IMR-90 (cell line): ENCODE measurements around the gene ATPAF1. TPM values are rescaled to one million over a fixed set of nuclear protein-coding genes. Genes with fewer than 3 reads are reported as not detected.

Experiments used
- ATAC-seq: fragments of 200-7000 bp; cut with Tn5 transposase; 2 replicates; pipeline ENCODE4 v1.9.1; 2020; ENCODE audit warnings: low read depth, mild to moderate bottlenecking, moderate library complexity
- BruUV-seq: library from RNA; stranded (reverse); fragments of 400-500 nt; replicated peaks from 2 replicates; lab custom pipeline; 2021; lab: Mats Ljungman, UMichigan
- CTCF ChIA-PET: fragments of 300-600 bp; formaldehyde crosslinking; extraction: SDS; loops from one replicate; lab custom pipeline; 2021; ENCODE audit warnings: antibody characterized with exemption; lab: Yijun Ruan, JAX
- POLR2A ChIA-PET: fragments of 300-600 bp; sonication (Branson Sonifier 250); formaldehyde crosslinking; loops from one replicate; lab custom pipeline; 2022; ENCODE audit warnings: antibody characterized with exemption; ENCODE audit not compliant: unreplicated experiment; lab: Charles Lee
- DNase-seq: peaks from one replicate; pipeline ENCODE4 v3.0.0; 2013
- H2AFZ ChIP-seq: replicated peaks from 2 replicates; pipeline ENCODE3; 2013; ENCODE audit warnings: low read length, mild to moderate bottlenecking; ENCODE audit not compliant: poor library complexity
- H2AK5ac ChIP-seq: 2 replicates; pipeline ENCODE4 v1.6.1; 2013; ENCODE audit warnings: low read depth, low read length, inconsistent platforms
- H2AK9ac ChIP-seq: replicated peaks from 2 replicates; pipeline ENCODE3; 2013; ENCODE audit warnings: mild to moderate bottlenecking, low read depth, low read length, moderate library complexity; ENCODE audit not compliant: poor library complexity
- H2BK120ac ChIP-seq: 2 replicates; pipeline ENCODE4 v1.6.1; 2013; ENCODE audit warnings: low read depth, low read length, inconsistent platforms
- H2BK15ac ChIP-seq: 3 replicates; pipeline ENCODE4 v1.6.1; 2013; ENCODE audit warnings: low read depth, low read length, inconsistent platforms
- H2BK20ac ChIP-seq: 2 replicates; pipeline ENCODE4 v1.6.1; 2013; ENCODE audit warnings: low read depth, mild to moderate bottlenecking, inconsistent platforms, low read length, moderate library complexity
- H2BK5ac ChIP-seq: 2 replicates; pipeline ENCODE4 v1.6.1; 2013; ENCODE audit warnings: mild to moderate bottlenecking, low read depth, low read length, inconsistent platforms; ENCODE audit not compliant: poor library complexity, severe bottlenecking
- H3K14ac ChIP-seq: replicated peaks from 2 replicates; pipeline ENCODE4 v1.6.1; 2013; ENCODE audit warnings: low read depth, low read length, inconsistent platforms
- H3K18ac ChIP-seq: 2 replicates; pipeline ENCODE4 v1.6.1; 2013; ENCODE audit warnings: low read depth, low read length, control low read depth
- H3K23ac ChIP-seq: 2 replicates; pipeline ENCODE4 v1.6.1; 2013; ENCODE audit warnings: low read depth, low read length, inconsistent platforms
- H3K27ac ChIP-seq: 2 replicates; pipeline ENCODE4 v1.5.1; 2013; ENCODE audit warnings: mild to moderate bottlenecking, control low read depth, low read length; ENCODE audit not compliant: insufficient read depth
- H3K27me3 ChIP-seq: 2 replicates; pipeline ENCODE4 v1.6.1; 2013; ENCODE audit warnings: low read length; ENCODE audit not compliant: control insufficient read depth, insufficient read depth
- H3K36me3 ChIP-seq: 2 replicates; pipeline ENCODE4 v1.6.1; 2013; ENCODE audit warnings: low read length, mixed read lengths; ENCODE audit not compliant: control insufficient read depth, insufficient read depth
- H3K4ac ChIP-seq: 2 replicates; pipeline ENCODE4 v1.6.1; 2013; ENCODE audit warnings: low read depth, low read length, inconsistent platforms
- H3K4me1 ChIP-seq: 2 replicates; pipeline ENCODE4 v1.6.1; 2013; ENCODE audit warnings: low read length, mixed read lengths; ENCODE audit not compliant: control insufficient read depth, insufficient read depth
- H3K4me2 ChIP-seq: 2 replicates; pipeline ENCODE4 v1.6.1; 2013; ENCODE audit warnings: low read depth, mild to moderate bottlenecking, control low read depth, low read length, moderate library complexity
- H3K4me3 ChIP-seq: 2 replicates; pipeline ENCODE4 v1.5.1; 2013; ENCODE audit warnings: low read depth, mild to moderate bottlenecking, control low read depth, low read length, moderate library complexity; ENCODE audit not compliant: insufficient read depth
- H3K56ac ChIP-seq: 2 replicates; pipeline ENCODE4 v1.6.1; 2013; ENCODE audit warnings: low read length, inconsistent platforms; ENCODE audit not compliant: insufficient read depth; ENCODE audit errors: extremely low read depth
- H3K79me1 ChIP-seq, 2 experiments: 2 replicates each; pipeline ENCODE4 v1.6.1; 2013; ENCODE audit warnings: low read length in 2 of 2, inconsistent platforms in 1 of 2, low read depth in 1 of 2
- H3K9ac ChIP-seq: 2 replicates; pipeline ENCODE4 v1.6.1; 2013; ENCODE audit warnings: low read depth, low read length, control low read depth
- H3K9me1 ChIP-seq: 2 replicates; pipeline ENCODE4 v1.6.1; 2013; ENCODE audit warnings: low read length, inconsistent platforms; ENCODE audit not compliant: insufficient read depth
- H3K9me3 ChIP-seq: 2 replicates; pipeline ENCODE4 v1.6.1; 2013; ENCODE audit warnings: low read length; ENCODE audit not compliant: control insufficient read depth, insufficient read depth
- H4K20me1 ChIP-seq: 2 replicates; pipeline ENCODE4 v1.6.1; 2013; ENCODE audit warnings: low read length, inconsistent platforms; ENCODE audit not compliant: insufficient read depth
- H4K5ac ChIP-seq: 2 replicates; pipeline ENCODE4 v1.6.1; 2013; ENCODE audit warnings: mild to moderate bottlenecking, low read depth, low read length, control low read depth
- H4K8ac ChIP-seq, 2 experiments: 2 replicates each; pipeline ENCODE4 v1.6.1; 2013; ENCODE audit warnings: low read depth in 2 of 2, low read length in 2 of 2, control low read depth in 1 of 2, inconsistent platforms in 1 of 2
- H4K91ac ChIP-seq: 2 replicates; pipeline ENCODE4 v1.6.1; 2013; ENCODE audit warnings: low read depth, low read length, inconsistent platforms; ENCODE audit not compliant: insufficient read depth
- BHLHE40 ChIP-seq: fragments of 150-350 bp; IDR thresholded peaks from 2 replicates; pipeline ENCODE4 v1.6.1; 2016; ENCODE audit warnings: mild to moderate bottlenecking, low read depth, low read length
- CEBPB ChIP-seq: IDR thresholded peaks from 2 replicates; pipeline ENCODE4 v1.6.1; 2012; ENCODE audit warnings: low read depth, low read length, improper control_type of control experiment
- CHD1 ChIP-seq: IDR thresholded peaks from 2 replicates; pipeline ENCODE4 v1.6.1; 2012; ENCODE audit warnings: low read depth, low read length, improper control_type of control experiment
- FOS ChIP-seq: fragments of 150-350 bp; IDR thresholded peaks from 2 replicates; pipeline ENCODE4 v1.6.1; 2016; ENCODE audit warnings: low read depth, low read length
- MAFK ChIP-seq: IDR thresholded peaks from 2 replicates; pipeline ENCODE4 v1.6.1; 2012; ENCODE audit warnings: low read depth, low read length, improper control_type of control experiment
- MAZ ChIP-seq: IDR thresholded peaks from 2 replicates; pipeline ENCODE4 v1.6.1; 2012; ENCODE audit warnings: low read depth, mild to moderate bottlenecking, low read length, improper control_type of control experiment, moderate library complexity, borderline replicate concordance
- MXI1 ChIP-seq: IDR thresholded peaks from 2 replicates; pipeline ENCODE4 v1.6.1; 2012; ENCODE audit warnings: low read depth, mild to moderate bottlenecking, low read length, moderate library complexity, borderline replicate concordance
- NFE2L2 ChIP-seq: fragments of 150-350 bp; IDR thresholded peaks from 2 replicates; pipeline ENCODE4 v1.6.1; 2016; ENCODE audit warnings: low read depth, mild to moderate bottlenecking, low read length
- POLR2A ChIP-seq: IDR thresholded peaks from 2 replicates; pipeline ENCODE4 v1.6.1; 2012; ENCODE audit warnings: mild to moderate bottlenecking, low read depth, low read length
- RAD21 ChIP-seq: IDR thresholded peaks from 2 replicates; pipeline ENCODE4 v1.6.1; 2012; ENCODE audit warnings: low read length, improper control_type of control experiment
- RCOR1 ChIP-seq: IDR thresholded peaks from 2 replicates; pipeline ENCODE4 v1.6.1; 2012; ENCODE audit warnings: mild to moderate bottlenecking, low read length, improper control_type of control experiment; ENCODE audit not compliant: insufficient replicate concordance
- RFX5 ChIP-seq: IDR thresholded peaks from 2 replicates; pipeline ENCODE4 v1.8.0; 2012; ENCODE audit warnings: low read depth, mild to moderate bottlenecking, low read length, moderate library complexity
- SMC3 ChIP-seq: fragments of 150-350 bp; IDR thresholded peaks from 2 replicates; pipeline ENCODE4 v1.6.1; 2016; ENCODE audit warnings: low read depth, mild to moderate bottlenecking, antibody characterized with exemption, low read length, moderate library complexity
- whole genome bisulfite sequencing, 2 experiments: methylation state at CpG; one replicate each; pipeline versions ENCODE4 v1.1.5 to v1.1.7; 2013; ENCODE audit warnings: missing lambda C conversion rate in 2 of 2; ENCODE audit not compliant: insufficient read length in 1 of 2; ENCODE audit errors: extremely low coverage in 2 of 2; 5-methylcytosine and 5-hydroxymethylcytosine counted together
- dilution Hi-C: fragments of 300-500 bp; cut with HindIII; formaldehyde crosslinking; loops from one replicate; pipeline ENCODE4 v1.14.3; 2018; ENCODE audit warnings: low sequenced_read_pairs; ENCODE audit not compliant: unreplicated experiment
- in situ Hi-C: fragments of 300-500 bp; cut with MboI; formaldehyde crosslinking; loops from 3 replicates; pipeline ENCODE4 v1.14.3; 2019; ENCODE audit warnings: low sequenced_read_pairs, inconsistent platforms, mixed read lengths
- intact Hi-C: fragments of 100-400 bp; cut with micrococcal nuclease; formaldehyde crosslinking; loops from 2 replicates; pipeline ENCODE4 v1.10.0; 2022
- polyA plus RNA-seq, 3 experiments: library from polyadenylated mRNA; depleted of rRNA; stranded (reverse); fragments of >200 nt; gene quantifications; 2 replicates each; pipeline ENCODE4 v1.2.3, GENCODE V29; 2012; ENCODE audit warnings: low replicate concordance in 1 of 3
- total RNA-seq: library from RNA; depleted of rRNA; stranded (reverse); fragments of >200 nt; gene quantifications from 2 replicates; pipeline ENCODE4 v1.2.3, GENCODE V29; 2012
- TF ChIP-seq, protein P1 (sequence below): conservative IDR thresholded peaks from 2 replicates; pipeline ENCODE4 v1.5.1; 2012; ENCODE audit warnings: mild to moderate bottlenecking, low read depth, low read length, improper control_type of control experiment
- TF ChIP-seq, protein P2 (sequence below): fragments of 150-350 bp; IDR thresholded peaks from 2 replicates; pipeline ENCODE4 v1.6.1; 2017; ENCODE audit warnings: mild to moderate bottlenecking, antibody characterized with exemption, low read length, low read depth
- TF ChIP-seq, protein P3 (sequence below): fragments of 150-350 bp; IDR thresholded peaks from 2 replicates; pipeline ENCODE4 v1.6.1; 2016; ENCODE audit warnings: low read depth, mild to moderate bottlenecking, low read length, moderate library complexity, borderline replicate concordance

ATPAF1 gene
- total and polyA plus RNA-seq, 2 of the 4 experiments (the other 2 are of a cell fraction) = 55.5 to 80.3 TPM

DNA sequence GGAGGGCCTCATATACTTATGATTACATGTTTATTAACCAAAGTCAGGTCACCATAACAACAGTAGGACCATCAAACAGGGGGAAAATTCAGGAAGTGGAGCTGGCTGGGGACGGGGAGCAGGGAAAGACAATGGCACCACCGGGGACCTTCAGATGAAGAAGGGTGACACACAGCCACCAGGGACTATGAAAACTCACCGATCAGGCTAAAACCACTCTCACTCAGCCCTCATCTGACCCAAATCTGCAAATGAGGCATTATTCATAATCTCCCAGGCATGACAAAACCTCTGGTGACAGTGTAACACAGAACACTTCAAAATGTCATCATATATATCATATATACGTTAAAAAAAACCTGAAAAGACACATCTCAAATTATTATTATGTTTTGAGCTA lies 75.3 kb downstream of the ATPAF1 start:
- Histone ChIP-seq H4K5ac (no peak overlapping the region), H3K14ac (no peak overlapping the region), H2AK5ac (no peak overlapping the region), H2BK5ac (no peak overlapping the region), H4K91ac (no peak overlapping the region), H3K9me3 (no peaks in the 10 kb centered on the region), H2AFZ (no peak overlapping the region), H2BK20ac (no peak overlapping the region), H3K27ac (no peak overlapping the region), H3K27me3 (no peaks in the 10 kb centered on the region), H3K23ac (no peak overlapping the region), H3K4me2 (no peak overlapping the region), H4K8ac (no peak overlapping the region), H4K20me1 (0 out of 2 replicates have a peak, but pooled peaks cover 5% of the 10 kb centered on the region), H3K4me3 (no peak overlapping the region), H2BK120ac (no peak overlapping the region), H3K9ac (no peak overlapping the region), H2AK9ac (no peak overlapping the region), H3K18ac (no peak overlapping the region), H3K4ac (no peak overlapping the region), H3K4me1 (no peaks in the 10 kb centered on the region), H3K56ac (no peak overlapping the region), H3K9me1 (peaks cover 14% of the 10 kb centered on the region; the same call in 1 of the 2 replicates), H2BK15ac (no peak overlapping the region), H3K79me1 (peaks cover 9 to 24% of the 10 kb centered on the region in 2 experiments; a peak in 3 of 4 replicates), H3K36me3 (peaks cover 44% of the 10 kb centered on the region)
- TF ChIP-seq RCOR1 = no peak
- TF ChIP-seq BHLHE40 = no peak
- no peak for TF ChIP-seq RFX5
- no peak for TF ChIP-seq CEBPB
- TF ChIP-seq MAFK = no peak
- no peak for TF ChIP-seq MXI1
- TF ChIP-seq, protein P1, sequence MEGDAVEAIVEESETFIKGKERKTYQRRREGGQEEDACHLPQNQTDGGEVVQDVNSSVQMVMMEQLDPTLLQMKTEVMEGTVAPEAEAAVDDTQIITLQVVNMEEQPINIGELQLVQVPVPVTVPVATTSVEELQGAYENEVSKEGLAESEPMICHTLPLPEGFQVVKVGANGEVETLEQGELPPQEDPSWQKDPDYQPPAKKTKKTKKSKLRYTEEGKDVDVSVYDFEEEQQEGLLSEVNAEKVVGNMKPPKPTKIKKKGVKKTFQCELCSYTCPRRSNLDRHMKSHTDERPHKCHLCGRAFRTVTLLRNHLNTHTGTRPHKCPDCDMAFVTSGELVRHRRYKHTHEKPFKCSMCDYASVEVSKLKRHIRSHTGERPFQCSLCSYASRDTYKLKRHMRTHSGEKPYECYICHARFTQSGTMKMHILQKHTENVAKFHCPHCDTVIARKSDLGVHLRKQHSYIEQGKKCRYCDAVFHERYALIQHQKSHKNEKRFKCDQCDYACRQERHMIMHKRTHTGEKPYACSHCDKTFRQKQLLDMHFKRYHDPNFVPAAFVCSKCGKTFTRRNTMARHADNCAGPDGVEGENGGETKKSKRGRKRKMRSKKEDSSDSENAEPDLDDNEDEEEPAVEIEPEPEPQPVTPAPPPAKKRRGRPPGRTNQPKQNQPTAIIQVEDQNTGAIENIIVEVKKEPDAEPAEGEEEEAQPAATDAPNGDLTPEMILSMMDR = no peak
- TF ChIP-seq, protein P2, sequence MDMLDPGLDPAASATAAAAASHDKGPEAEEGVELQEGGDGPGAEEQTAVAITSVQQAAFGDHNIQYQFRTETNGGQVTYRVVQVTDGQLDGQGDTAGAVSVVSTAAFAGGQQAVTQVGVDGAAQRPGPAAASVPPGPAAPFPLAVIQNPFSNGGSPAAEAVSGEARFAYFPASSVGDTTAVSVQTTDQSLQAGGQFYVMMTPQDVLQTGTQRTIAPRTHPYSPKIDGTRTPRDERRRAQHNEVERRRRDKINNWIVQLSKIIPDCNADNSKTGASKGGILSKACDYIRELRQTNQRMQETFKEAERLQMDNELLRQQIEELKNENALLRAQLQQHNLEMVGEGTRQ = no peak
- TF ChIP-seq FOS = no peak
- TF ChIP-seq, protein P3, sequence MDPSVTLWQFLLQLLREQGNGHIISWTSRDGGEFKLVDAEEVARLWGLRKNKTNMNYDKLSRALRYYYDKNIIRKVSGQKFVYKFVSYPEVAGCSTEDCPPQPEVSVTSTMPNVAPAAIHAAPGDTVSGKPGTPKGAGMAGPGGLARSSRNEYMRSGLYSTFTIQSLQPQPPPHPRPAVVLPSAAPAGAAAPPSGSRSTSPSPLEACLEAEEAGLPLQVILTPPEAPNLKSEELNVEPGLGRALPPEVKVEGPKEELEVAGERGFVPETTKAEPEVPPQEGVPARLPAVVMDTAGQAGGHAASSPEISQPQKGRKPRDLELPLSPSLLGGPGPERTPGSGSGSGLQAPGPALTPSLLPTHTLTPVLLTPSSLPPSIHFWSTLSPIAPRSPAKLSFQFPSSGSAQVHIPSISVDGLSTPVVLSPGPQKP = no peak
- TF ChIP-seq CHD1 = no peak
- TF ChIP-seq POLR2A = no peak
- TF ChIP-seq MAZ = no peak
- no peak for TF ChIP-seq RAD21
- no peak for TF ChIP-seq SMC3
- no peak for TF ChIP-seq NFE2L2
- BruUV-seq = no TSS peak
- WGBS, 2 experiments = 82% methylated on average over 2 of the region's 4 CpGs; no CpG with 5 or more reads in 1 of the 2 experiments
- ATAC-seq (no peak), DNase-seq (no peak)
- dilution Hi-C loops (no loop called here), in situ Hi-C loops (no loop called here), intact Hi-C loops (no loop called here)
- ChIA-PET POLR2A (no interaction called here), CTCF (no interaction called here)
